ENCODE measurements around the gene ACHE. TPM values are rescaled to one million over a fixed set of nuclear protein-coding genes. Genes with fewer than 3 reads are reported as not detected.
A peak's percentile ranks its signal among the peaks of the same experiment; 100 is the strongest.

The ACHE gene
- total RNA-seq, 2 donors from 2014 or later = 3.7 to 5.1 TPM

- no peak for DNase-seq (ENCODE audit: low spot score)
- peak; percentile 16 for ATAC-seq (ENCODE audit: insufficient number of reproducible peaks, low FRiP score, low read depth)
- no peaks in the 10 kb centered on the region for H3K9me3 ChIP-seq
- H3K27me3 ChIP-seq (replicated peaks; ENCODE audit: insufficient read depth) = no peaks in the 10 kb centered on the region
- peaks cover 9 to 33% of the 10 kb centered on the region in 2 donors for H3K4me1 ChIP-seq (ENCODE audit: control insufficient read depth in 1 of 2, low read depth in 2 of 2)
- TF ChIP-seq CTCF (IDR thresholded peaks at IDR 0.05) = no peak
- peak within 1 kb of the TSS; percentile 70 to 84 for H3K27ac ChIP-seq
- peaks cover 41% of the 10 kb centered on the region for H3K36me3 ChIP-seq
- H3K4me3 ChIP-seq = peak within 1 kb of the TSS; percentile 94
These were observed 6.5 kb downstream of the ACHE start, which contains the start of gene UFSP1 for GRCh38 chr7:100888988-100889750. Gene UFSP1 (minus strand): TSS chr7:100889715. CDS start chr7:100889271, 444 bp downstream.

- peak overlapping the region in 1 of 2 donors; percentile 64 for H3K27ac ChIP-seq
- no peaks in the 10 kb centered on the region for H3K9me3 ChIP-seq
- no peak for ATAC-seq (ENCODE audit: insufficient number of reproducible peaks, low FRiP score, low read depth)
- no peak for TF ChIP-seq CTCF (IDR thresholded peaks at IDR 0.05)
- no peaks in the 10 kb centered on the region for H3K27me3 ChIP-seq (replicated peaks; ENCODE audit: insufficient read depth)
- H3K36me3 ChIP-seq = peaks cover 48% of the 10 kb centered on the region
- peaks cover 9 to 33% of the 10 kb centered on the region in 2 donors for H3K4me1 ChIP-seq (ENCODE audit: control insufficient read depth in 1 of 2, low read depth in 2 of 2)
- no peak for DNase-seq (ENCODE audit: low spot score)
- H3K4me3 ChIP-seq = peak overlapping the region; percentile 94
These were observed 7.2 kb downstream of the ACHE start for GRCh38 chr7:100888291-100888987.

GRCh38 chr7:100887516-100888290, 8.0 kb downstream of the ACHE start:
- TF ChIP-seq CTCF (IDR thresholded peaks at IDR 0.05) = no peak
- H3K4me3 ChIP-seq = no peak overlapping the region
- H3K27ac ChIP-seq = no peak overlapping the region
- peaks cover 9 to 33% of the 10 kb centered on the region in 2 donors for H3K4me1 ChIP-seq (ENCODE audit: control insufficient read depth in 1 of 2, low read depth in 2 of 2)
- no peaks in the 10 kb centered on the region for H3K27me3 ChIP-seq (replicated peaks; ENCODE audit: insufficient read depth)
- ATAC-seq (ENCODE audit: insufficient number of reproducible peaks, low FRiP score, low read depth) = no peak
- peaks cover 55% of the 10 kb centered on the region for H3K36me3 ChIP-seq
- DNase-seq (ENCODE audit: low spot score) = no peak
- no peaks in the 10 kb centered on the region for H3K9me3 ChIP-seq

GRCh38 chr7:100886936-100887515, 8.7 kb downstream of the ACHE start:
- DNase-seq (ENCODE audit: low spot score) (no peak), ATAC-seq (ENCODE audit: insufficient number of reproducible peaks, low FRiP score, low read depth) (no peak)
- TF ChIP-seq CTCF (IDR thresholded peaks at IDR 0.05) = no peak
- Histone ChIP-seq H3K4me1 (ENCODE audit: control insufficient read depth in 1 of 2, low read depth in 2 of 2) (peaks cover 9 to 33% of the 10 kb centered on the region in 2 donors), H3K27me3 (replicated peaks; ENCODE audit: insufficient read depth) (no peaks in the 10 kb centered on the region), H3K9me3 (no peaks in the 10 kb centered on the region), H3K4me3 (no peak overlapping the region), H3K36me3 (peaks cover 60% of the 10 kb centered on the region), H3K27ac (no peak overlapping the region)

All from thoracic aorta (tissue), 2 donors.